ENCODE results near the gene RUNX1. TPM values are rescaled to one million over a fixed set of nuclear protein-coding genes. Genes with fewer than 3 reads are reported as not detected.

The RUNX1 gene
- polyA plus RNA-seq, 5 donors = 7.6 to 13.6 (median 8.9) TPM

- no peak for DNase-seq
Observed at GRCh38 chr21:35038772-35039319, 10.3 kb downstream of the RUNX1 start.

- no peak for DNase-seq
Observed at GRCh38 chr21:35037384-35037765, 11.7 kb downstream of the RUNX1 start.

GRCh38 chr21:35036465-35037383 is 12.4 kb downstream of the RUNX1 start:
- no peak for DNase-seq

GRCh38 chr21:35035581-35035980 is 13.5 kb downstream of the RUNX1 start:
- no peak for DNase-seq

GRCh38 chr21:35035116-35035515 is 14.0 kb downstream of the RUNX1 start:
- DNase-seq = no peak

GRCh38 chr21:35034203-35034926 is 14.7 kb downstream of the RUNX1 start:
- no peak for DNase-seq

GRCh38 chr21:35032474-35033263 is 16.4 kb downstream of the RUNX1 start:
- no peak for DNase-seq

GRCh38 chr21:35028451-35028978 is 20.6 kb downstream of the RUNX1 start:
- no peak for DNase-seq

- DNase-seq = no peak
Observed at GRCh38 chr21:35027563-35028450, 21.3 kb downstream of the RUNX1 start.

GRCh38 chr21:35026617-35027562 is 22.2 kb downstream of the RUNX1 start:
- peak in 1 of 2 donors; percentile 42 for DNase-seq

- no peak for DNase-seq
Observed at GRCh38 chr21:35026153-35026500, 23.0 kb downstream of the RUNX1 start.

GRCh38 chr21:35025206-35026152 is 23.6 kb downstream of the RUNX1 start:
- no peak for DNase-seq

GRCh38 chr21:35024513-35024912 is 24.6 kb downstream of the RUNX1 start:
- no peak for DNase-seq

GRCh38 chr21:35024071-35024420 is 25.1 kb downstream of the RUNX1 start:
- DNase-seq = no peak

- no peak for DNase-seq
Observed at GRCh38 chr21:35023396-35024070, 25.6 kb downstream of the RUNX1 start.

- no peak for DNase-seq
Observed at GRCh38 chr21:35021546-35021945, 27.6 kb downstream of the RUNX1 start.

- DNase-seq = no peak
Observed at GRCh38 chr21:35020902-35021301, 28.2 kb downstream of the RUNX1 start.

- DNase-seq = no peak
Observed at GRCh38 chr21:35020436-35020835, 28.7 kb downstream of the RUNX1 start.

Measured in right lung (tissue), 5 donors.